ENCODE measurements around the gene CAMTA1. TPM values are rescaled to one million over a fixed set of nuclear protein-coding genes. Genes with fewer than 3 reads are reported as not detected.
"Not testable (repeated sequence)": the region's sequence is repeated elsewhere in the genome, so short reads cannot be mapped to it uniquely, and the experiment has no call there.

Gene CAMTA1
- total RNA-seq, 1 experiment from 2014 or later = 219 TPM

DNA sequence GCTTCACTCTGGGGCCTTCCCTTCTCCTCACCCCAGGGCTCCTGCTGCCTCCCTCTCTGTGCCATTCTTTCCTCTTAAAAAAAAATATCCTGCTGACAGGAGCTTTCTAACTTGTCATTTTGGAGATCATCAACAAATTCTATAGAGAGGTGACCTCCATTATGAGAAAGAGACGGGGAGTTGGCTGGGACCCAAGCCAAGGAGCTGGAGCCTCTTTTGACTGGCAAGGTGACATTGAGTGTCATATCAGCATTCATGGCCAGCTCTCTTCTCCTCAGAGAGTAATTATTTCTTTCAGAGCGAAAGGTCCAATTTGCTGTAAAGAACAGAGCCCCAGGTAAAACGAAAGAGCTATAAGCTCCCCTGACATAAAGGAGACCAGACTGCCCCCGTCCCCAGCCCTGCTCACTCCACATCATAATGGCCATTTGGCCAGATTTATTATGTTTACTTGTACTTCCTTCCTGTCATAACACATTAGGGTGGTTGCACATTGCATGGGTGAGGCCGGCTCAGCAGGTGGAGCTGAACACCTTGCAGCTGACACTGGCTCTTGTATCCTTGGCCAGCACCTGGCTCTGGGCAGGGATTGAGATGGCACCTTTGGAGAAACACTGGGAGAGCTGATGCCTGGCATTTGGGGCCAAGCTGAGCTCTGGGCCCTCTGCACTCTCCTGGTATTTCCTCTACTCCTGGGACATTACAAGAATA, 581.9 kb downstream of the CAMTA1 start:
- DNase-seq (ENCODE audit: low read depth) = no peak

DNA sequence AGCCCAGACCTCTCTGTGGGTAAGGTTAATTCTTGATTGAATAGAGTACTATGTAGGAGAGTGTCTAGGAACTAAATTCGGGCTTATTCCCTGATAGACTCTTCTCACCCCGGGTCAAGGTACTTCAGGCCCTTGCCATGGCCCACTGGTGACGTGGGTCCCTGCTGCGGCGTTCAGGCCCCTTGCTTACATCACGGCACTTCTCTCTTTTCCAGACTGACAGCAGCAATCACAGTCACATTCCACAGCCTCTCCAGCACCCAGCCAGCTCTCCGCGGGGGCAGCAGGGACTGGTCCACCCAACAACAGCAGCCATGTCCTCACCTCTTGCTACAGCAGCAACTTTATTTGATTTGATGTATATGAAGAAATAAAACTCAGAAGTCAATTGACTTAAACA, 584.6 kb downstream of the CAMTA1 start:
- DNase-seq (ENCODE audit: low read depth) = no peak

GRCh38 chr1:7371926-7372325, 586.7 kb downstream of the CAMTA1 start:
- no peak for DNase-seq (ENCODE audit: low read depth)

- no peak for DNase-seq (ENCODE audit: low read depth)
These were observed 587.3 kb downstream of the CAMTA1 start for GRCh38 chr1:7372477-7373120.

GRCh38 chr1:7373251-7373650, 588.0 kb downstream of the CAMTA1 start:
- no peak for DNase-seq (ENCODE audit: low read depth)

DNA sequence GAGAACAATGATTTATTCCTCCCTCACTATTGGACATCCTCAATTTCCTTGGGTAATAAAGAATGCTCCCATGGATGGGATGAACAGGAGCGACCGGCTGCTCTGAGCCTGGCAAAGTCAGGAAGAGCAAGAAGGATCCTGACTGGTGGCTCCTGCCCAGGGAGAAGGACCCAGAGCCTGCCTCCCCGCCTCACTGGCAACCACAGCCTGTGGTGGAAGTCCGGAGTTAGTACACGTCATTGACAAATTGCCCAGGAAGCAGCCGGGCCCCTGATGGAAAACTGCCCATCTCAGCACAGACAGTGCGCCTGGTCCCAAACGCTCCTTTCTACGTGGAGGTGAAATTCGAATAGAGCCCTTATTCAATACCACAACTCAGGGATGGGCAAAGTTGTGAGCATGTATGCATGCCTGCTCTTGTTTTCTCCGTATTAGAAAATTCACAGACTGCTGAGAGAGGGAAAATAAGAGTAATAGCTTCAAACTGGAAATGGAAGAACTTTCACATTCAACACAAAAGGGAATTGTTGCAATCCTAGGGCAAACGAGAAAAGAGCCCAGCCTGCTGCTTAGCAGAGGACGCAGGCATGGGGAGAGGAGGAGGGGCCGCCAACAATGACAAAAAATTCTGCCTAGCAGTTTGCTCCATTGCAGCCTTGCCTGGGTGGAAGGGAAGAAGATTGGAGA, 588.8 kb downstream of the CAMTA1 start:
- peak; percentile 68 for DNase-seq (ENCODE audit: low read depth)

DNA sequence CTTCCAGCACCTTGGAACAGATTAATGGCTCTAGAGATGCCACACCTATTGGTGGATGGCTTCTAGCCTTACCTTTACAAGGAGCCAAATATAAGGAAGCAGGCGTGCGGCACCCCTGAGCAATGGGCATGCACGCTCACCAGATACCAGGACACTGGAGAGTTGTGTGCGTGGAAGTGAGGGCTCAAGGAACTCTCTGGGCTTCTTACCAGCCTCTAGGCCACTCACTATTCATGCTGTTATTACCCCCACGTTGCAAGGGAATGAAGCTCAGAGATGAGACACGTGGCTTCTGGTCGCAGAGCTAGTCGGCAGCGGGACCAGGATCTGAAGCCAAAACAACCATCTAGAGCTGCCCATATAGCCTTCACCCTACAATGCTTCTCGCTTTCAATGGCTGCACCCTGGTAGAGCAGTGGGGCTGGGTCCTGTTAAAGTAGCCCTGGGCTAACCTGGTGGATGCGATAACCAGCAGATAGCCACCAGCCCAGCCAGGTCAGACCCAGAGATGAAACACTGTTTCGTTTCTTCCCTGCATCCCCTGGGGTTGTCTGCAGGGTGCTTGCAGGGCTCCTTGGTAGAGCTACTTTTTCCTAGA, 589.4 kb downstream of the CAMTA1 start:
- no peak for DNase-seq (ENCODE audit: low read depth)

GRCh38 chr1:7375329-7375728, 590.1 kb downstream of the CAMTA1 start:
- DNase-seq (ENCODE audit: low read depth) = no peak

- no peak for DNase-seq (ENCODE audit: low read depth)
These were observed 590.8 kb downstream of the CAMTA1 start for GRCh38 chr1:7375781-7376660.

DNA sequence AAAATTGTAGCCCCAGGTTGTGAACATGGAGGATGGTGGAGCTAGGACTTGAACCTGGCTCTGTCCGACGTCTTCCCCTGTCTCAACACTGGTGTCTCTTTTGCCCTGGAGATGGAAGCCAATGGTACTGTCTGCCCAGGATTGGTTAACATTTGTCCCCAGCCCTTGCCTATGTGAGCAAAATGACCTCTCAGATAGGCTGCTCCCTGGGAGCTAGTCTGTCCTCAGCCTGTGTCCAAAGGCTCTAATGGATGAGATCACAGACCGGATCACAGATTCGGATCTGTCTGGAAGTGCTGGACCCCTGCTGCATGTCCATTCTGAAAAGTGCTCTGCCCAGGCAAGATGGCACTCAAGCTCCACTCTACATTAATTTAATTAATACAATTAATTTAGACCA, 591.4 kb downstream of the CAMTA1 start:
- no peak for DNase-seq (ENCODE audit: low read depth)

DNA sequence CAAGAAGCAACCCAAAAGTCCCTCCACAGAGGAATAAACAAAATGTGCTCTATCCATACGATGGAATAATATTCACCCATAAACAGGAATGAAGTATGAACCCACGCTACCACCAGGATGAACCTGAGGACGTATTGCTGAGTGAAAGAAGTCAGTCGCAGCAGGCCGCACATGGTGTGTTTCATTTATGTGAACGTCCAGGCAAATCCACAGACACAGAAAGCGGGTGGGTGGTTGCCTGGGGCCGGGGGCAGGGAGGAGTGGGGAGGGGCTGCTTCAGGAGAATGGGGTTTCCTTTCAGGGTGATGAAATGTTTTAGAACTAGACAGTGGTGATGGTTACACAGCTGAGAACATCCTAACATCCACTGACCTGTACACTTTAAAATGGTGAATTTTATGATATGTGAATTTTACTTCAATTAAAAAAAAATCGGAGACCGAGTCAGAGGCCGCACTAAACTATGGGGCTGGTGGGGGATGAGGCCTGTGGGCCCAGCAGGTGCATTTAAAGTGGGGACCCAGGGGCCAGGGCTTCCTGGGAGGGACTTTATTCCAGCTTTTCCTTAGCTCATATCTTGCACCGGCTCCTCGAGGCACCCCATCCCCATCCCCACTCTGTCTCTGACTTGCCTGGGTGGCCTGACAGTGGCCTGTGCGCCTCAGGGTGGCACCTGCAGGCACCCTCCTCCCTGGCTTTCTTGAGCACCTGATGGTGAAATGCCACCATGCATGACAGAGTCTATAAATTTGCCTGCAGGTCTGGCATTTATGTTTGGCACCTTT, 593.3 kb downstream of the CAMTA1 start:
- DNase-seq (ENCODE audit: low read depth) = no peak

GRCh38 chr1:7379441-7379971, 594.3 kb downstream of the CAMTA1 start:
- peak; percentile 93 for DNase-seq (ENCODE audit: low read depth)

DNA sequence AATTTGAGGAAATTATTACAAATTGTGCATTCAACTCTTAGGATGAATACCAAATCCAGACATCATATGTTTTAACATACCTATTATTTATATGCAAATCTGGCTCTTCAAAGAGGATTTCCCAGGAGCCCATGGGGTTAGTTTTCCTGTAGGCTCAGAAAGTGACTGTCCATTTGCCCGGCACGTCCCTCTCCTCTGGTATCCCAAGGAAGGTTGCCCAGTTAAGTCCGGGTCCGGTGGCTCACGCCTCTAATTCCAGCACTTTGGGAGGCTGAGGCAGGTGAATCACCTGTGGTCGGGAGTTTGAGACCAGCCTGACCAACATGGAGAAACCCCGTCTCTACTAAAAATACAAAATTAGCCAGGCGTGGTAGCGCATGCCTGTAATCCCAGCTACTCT, 594.8 kb downstream of the CAMTA1 start:
- DNase-seq (ENCODE audit: low read depth) = not testable (repeated sequence)

- peak; percentile 91 for DNase-seq (ENCODE audit: low read depth)
These were observed 595.5 kb downstream of the CAMTA1 start for GRCh38 chr1:7380712-7381111.

DNA sequence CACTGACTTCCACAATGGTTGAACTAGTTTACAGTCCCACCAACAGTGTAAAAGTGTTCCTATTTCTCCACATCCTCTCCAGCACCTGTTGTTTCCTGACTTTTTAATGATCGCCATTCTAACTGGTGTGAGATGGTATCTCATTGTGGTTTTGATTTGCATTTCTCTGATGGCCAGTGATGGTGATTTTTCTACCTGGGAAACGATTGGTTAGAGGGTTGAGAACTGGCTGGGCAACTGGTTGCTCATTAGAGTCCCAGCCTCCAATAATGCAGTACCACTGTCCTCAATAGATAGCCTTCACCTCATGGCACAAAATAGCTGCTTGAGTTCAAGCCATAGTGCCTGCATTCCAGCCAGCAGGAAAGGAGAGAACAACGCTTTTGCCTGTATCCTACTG, 596.5 kb downstream of the CAMTA1 start:
- DNase-seq (ENCODE audit: low read depth) = not testable (repeated sequence)

- no peak for DNase-seq (ENCODE audit: low read depth)
These were observed 597.7 kb downstream of the CAMTA1 start for GRCh38 chr1:7382971-7383370.

DNA sequence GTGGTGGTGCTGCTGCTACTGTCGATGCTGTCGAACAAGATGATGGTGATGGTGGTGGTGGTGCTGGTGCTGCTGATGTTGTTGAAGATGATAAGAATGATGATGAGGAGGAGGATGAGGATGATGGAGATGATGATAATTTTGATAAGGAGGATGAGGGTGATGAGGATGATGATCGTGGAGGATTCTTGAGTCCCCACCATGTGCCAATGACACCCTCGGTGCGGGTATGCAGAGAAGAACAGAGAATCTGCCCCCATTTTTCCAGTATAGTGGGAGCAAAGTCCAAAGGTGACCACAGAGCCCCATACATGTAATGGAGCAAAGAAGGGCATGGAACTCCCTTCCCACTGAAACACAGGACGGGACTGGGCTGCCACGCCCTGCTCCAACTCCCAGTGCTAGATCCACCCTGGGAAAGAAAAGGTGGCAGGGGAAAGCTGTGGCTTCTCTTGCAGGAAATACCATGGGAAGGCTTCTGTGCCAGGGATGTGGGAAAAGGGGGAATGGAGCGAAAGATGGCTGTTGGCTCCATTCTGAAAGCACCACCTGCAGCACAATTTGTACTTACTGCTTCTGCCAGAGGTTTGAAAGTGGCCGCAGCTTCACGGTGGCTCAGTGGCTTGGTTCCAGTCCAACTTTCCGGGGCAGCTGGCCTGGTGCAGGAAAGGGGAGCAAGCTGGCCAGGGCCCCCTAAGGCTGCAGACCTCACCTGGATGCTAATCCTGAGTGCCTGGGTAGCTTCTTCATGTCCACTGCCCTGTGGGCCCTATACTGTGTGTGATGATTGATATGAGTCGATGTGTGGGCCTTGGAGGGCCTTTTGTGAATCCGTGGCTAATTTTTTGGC, 598.6 kb downstream of the CAMTA1 start:
- DNase-seq (ENCODE audit: low read depth) = no peak

- DNase-seq (ENCODE audit: low read depth) = no peak
These were observed 599.4 kb downstream of the CAMTA1 start for GRCh38 chr1:7384679-7385078.

DNA sequence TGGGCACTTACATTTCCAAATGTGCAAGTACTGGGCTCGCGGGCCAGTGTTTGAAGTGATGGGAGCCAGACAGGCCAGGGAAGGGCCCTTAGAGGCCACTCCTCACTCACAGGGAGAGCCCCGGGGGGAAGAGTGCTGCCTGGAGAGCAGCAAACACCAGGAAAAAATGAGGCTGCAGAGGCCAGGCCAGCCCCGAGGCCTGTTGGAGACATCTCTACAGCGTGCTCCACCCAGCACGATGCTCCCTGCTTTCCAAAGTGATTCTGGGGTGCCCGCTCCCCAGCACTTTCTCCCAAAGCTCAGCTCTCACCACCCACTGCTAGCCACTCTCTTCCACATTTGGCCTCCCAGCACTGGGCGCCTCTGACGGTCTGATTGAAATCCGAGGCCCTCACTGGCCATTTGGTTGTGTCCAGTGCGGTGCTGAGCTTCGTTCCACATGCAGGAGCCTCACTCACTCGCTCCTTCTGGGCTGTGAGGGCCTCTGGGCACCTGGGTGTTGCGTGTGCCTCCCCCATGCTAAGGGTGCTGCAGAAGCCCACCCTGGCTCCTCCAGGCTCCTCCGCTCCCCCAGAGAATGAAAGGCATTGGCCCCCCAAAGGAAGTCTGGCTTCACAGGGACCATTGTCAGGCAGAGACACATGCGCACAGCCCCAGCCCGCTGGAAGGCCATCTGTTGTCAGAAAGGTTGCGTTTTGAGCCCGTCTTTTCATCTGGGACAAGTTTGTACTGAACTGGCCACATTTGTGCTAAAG, 600.4 kb downstream of the CAMTA1 start:
- no peak for DNase-seq (ENCODE audit: low read depth)
